Breast epithelium (tissue), 3 donors: ENCODE data around the gene ORAI2.

Experiments used
- CTCF ChIP-seq, 3 donors: fragments of 450-650 bp; IDR thresholded peaks; one replicate each; pipeline ENCODE4 v1.5.1; 2016 to 2017; ENCODE audit warnings: antibody characterized with exemption in 3 of 3, mild to moderate bottlenecking in 3 of 3, moderate library complexity in 3 of 3
- POLR2A ChIP-seq: fragments of 450-650 bp; IDR thresholded peaks from one replicate; pipeline ENCODE4 v1.6.1; 2016; ENCODE audit warnings: antibody characterized with exemption, mild to moderate bottlenecking, moderate library complexity

- no peak for TF ChIP-seq POLR2A
- TF ChIP-seq CTCF (IDR thresholded peaks at IDR 0.05), result no peak
Observed at GRCh38 chr7:102387064-102387463, 46.3 kb upstream of the ORAI2 start.
